Ishikawa (cell line): ENCODE data around the gene KCNQ4.

ENCODE experiments used
- CEBPB ChIP-seq: IDR thresholded peaks from 2 replicates; pipeline ENCODE4 v1.6.1; 2012
- CREB1 ChIP-seq: IDR thresholded peaks from 2 replicates; pipeline ENCODE4 v1.6.1; 2012; ENCODE audit warnings: low read depth
- EGR1 ChIP-seq: IDR thresholded peaks from 2 replicates; pipeline ENCODE4 v1.6.1; 2012
- EP300 ChIP-seq: IDR thresholded peaks from 2 replicates; pipeline ENCODE4 v1.6.1; 2012; ENCODE audit warnings: borderline replicate concordance
- FOXM1 ChIP-seq: IDR thresholded peaks from 2 replicates; pipeline ENCODE4 v1.6.1; 2012; ENCODE audit warnings: low read depth, borderline replicate concordance
- MAX ChIP-seq: IDR thresholded peaks from 2 replicates; pipeline ENCODE4 v1.6.1; 2012
- NFIC ChIP-seq: IDR thresholded peaks from 2 replicates; pipeline ENCODE4 v1.6.1; 2012
- RAD21 ChIP-seq: IDR thresholded peaks from 2 replicates; pipeline ENCODE4 v1.6.1; 2012; ENCODE audit warnings: low read depth
- TAF1 ChIP-seq: IDR thresholded peaks from 2 replicates; pipeline ENCODE4 v1.6.1; 2012; ENCODE audit warnings: low read depth, mild to moderate bottlenecking
- TCF12 ChIP-seq: IDR thresholded peaks from 2 replicates; pipeline ENCODE4 v1.6.1; 2012; ENCODE audit warnings: low read depth
- TEAD4 ChIP-seq: IDR thresholded peaks from 2 replicates; pipeline ENCODE4 v1.6.1; 2012
- USF1 ChIP-seq: IDR thresholded peaks from 2 replicates; pipeline ENCODE4 v1.6.1; 2012
- YY1 ChIP-seq: IDR thresholded peaks from 2 replicates; pipeline ENCODE4 v1.6.1; 2012; ENCODE audit warnings: low read depth
- ZBTB7A ChIP-seq: IDR thresholded peaks from 2 replicates; pipeline ENCODE4 v1.6.1; 2012; ENCODE audit warnings: low read depth
- TF ChIP-seq, protein P1 (sequence below): IDR thresholded peaks from 2 replicates; pipeline ENCODE4 v1.6.1; 2012; ENCODE audit warnings: low read depth, mild to moderate bottlenecking

KCNQ4 gene

DNA sequence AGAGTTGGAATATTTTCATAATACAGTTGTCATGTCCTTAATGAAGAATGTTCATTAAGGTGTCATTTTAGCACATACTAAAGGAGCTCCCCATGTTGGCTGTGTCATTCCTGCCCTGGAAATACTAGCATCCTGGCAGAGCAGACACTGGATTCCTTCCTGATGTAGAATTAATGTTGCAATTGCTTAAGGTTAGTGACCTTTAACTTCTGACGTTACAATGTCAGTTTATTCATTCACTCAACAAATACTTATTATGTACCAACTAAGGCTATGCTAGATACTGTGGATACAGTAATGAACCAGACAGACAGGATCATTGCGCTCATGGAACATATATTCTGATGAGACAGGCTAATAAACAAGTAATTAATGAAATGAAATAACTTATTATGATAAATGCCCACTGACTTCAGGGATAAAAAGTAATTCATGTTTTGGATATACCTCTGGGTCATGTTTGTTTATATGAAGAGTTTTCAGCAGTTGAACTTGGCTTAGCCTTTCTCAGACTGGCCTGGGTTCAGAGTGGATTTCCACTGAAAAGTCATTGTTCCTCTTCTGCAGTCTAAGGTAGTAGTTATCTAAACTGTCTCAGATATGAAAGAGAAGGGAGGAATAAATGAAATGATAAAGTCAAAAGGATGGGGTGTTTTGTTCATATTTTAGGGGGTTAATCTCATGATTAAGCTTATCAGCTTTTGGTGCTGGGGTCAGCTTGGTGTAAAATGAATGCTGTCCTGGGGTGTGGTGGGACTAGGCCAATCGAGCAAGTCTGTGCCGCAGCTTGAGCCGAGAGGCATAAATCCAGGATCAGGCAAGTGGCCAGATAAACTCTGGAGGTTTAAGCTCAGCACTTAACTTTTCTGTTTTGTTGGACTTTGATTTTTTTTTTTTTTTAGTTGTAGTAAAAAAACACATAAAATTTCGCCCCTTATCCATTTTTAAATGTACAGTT lies 43.3 kb upstream of the KCNQ4 start:
- no peak for TF ChIP-seq CEBPB
- no peak for TF ChIP-seq ZBTB7A

- TF ChIP-seq ZBTB7A = no peak
- no peak for TF ChIP-seq MAX
- TF ChIP-seq, protein P1, sequence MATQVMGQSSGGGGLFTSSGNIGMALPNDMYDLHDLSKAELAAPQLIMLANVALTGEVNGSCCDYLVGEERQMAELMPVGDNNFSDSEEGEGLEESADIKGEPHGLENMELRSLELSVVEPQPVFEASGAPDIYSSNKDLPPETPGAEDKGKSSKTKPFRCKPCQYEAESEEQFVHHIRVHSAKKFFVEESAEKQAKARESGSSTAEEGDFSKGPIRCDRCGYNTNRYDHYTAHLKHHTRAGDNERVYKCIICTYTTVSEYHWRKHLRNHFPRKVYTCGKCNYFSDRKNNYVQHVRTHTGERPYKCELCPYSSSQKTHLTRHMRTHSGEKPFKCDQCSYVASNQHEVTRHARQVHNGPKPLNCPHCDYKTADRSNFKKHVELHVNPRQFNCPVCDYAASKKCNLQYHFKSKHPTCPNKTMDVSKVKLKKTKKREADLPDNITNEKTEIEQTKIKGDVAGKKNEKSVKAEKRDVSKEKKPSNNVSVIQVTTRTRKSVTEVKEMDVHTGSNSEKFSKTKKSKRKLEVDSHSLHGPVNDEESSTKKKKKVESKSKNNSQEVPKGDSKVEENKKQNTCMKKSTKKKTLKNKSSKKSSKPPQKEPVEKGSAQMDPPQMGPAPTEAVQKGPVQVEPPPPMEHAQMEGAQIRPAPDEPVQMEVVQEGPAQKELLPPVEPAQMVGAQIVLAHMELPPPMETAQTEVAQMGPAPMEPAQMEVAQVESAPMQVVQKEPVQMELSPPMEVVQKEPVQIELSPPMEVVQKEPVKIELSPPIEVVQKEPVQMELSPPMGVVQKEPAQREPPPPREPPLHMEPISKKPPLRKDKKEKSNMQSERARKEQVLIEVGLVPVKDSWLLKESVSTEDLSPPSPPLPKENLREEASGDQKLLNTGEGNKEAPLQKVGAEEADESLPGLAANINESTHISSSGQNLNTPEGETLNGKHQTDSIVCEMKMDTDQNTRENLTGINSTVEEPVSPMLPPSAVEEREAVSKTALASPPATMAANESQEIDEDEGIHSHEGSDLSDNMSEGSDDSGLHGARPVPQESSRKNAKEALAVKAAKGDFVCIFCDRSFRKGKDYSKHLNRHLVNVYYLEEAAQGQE = no peak
- no peak for TF ChIP-seq TCF12
- no peak for TF ChIP-seq EGR1
- no peak for TF ChIP-seq CREB1
- TF ChIP-seq USF1 = no peak
- no peak for TF ChIP-seq YY1
- no peak for TF ChIP-seq TAF1
- no peak for TF ChIP-seq NFIC
- no peak for TF ChIP-seq CEBPB
- no peak for TF ChIP-seq EP300
- TF ChIP-seq TEAD4 = no peak
- TF ChIP-seq FOXM1 = no peak
- no peak for TF ChIP-seq RAD21
These were observed 42.4 kb upstream of the KCNQ4 start for GRCh38 chr1:40740997-40741736.

DNA sequence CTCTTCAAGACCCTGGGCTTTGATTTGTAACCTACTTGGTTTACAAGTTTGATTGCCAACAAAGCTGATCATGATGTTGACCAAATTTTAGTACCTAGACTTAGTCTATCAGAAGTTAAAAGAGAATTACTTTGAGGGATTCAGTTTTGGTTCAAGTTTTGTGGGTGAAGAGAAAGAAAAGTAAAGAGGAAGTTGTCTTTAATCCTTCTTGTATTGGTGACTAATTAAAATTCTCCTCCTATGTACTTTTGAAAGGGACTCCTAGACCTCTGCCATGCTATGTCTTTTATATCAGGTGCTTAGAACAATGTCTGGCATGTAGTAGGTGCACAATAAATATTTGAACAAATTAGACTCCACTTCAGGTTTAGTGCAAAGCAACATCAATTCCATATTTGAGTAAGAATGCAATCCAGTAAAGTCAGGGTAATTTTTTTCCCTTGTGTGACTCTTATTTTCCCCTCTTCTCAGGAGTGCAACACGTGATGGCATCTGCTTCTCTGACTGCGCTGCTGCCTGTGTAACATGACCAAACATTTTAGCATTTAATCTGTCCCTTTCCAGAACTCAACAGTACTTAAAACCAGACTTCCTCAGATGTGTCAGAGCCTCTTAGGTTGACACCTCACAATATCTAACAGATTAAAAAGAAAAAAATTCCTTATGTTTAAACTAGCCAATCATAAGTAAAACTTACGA lies 41.1 kb upstream of the KCNQ4 start:
- no peak for TF ChIP-seq EP300
- TF ChIP-seq TCF12 = no peak
- TF ChIP-seq RAD21 = no peak
- no peak for TF ChIP-seq CEBPB

- TF ChIP-seq EP300 (no peak), NFIC (no peak), ZBTB7A (no peak), EGR1 (no peak), TCF12 (no peak), TEAD4 (no peak), TAF1 (no peak), FOXM1 (no peak), CEBPB (no peak), CREB1 (no peak), RAD21 (no peak), YY1 (no peak)
- TF ChIP-seq, protein P1 = no peak
These were observed 40.1 kb upstream of the KCNQ4 start for GRCh38 chr1:40743452-40743851.

DNA sequence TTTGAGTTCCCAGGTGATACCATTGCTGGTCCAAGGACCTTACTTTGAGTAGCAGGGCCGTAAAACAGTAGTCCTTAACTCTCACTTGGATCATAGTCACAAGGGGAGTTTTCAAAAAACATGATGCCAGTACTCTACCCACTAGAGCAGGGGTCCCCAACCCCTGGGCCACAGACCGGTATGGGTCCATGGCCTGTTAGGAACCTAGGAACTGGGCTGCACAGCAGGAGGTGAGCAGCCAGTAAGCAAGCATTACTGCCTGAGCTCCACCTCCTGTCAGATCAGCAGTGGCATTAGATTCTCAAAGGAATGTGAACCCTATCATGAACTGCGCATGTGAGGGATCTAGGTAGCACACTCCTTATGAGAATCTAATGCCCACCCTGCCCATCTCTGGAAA lies 39.7 kb upstream of the KCNQ4 start:
- TF ChIP-seq ZBTB7A = no peak
- TF ChIP-seq TEAD4 = no peak
- TF ChIP-seq CEBPB = no peak
- TF ChIP-seq RAD21 = no peak
- no peak for TF ChIP-seq EGR1
- no peak for TF ChIP-seq TCF12
- no peak for TF ChIP-seq CREB1
- TF ChIP-seq TAF1 = no peak
- no peak for TF ChIP-seq YY1
- TF ChIP-seq EP300 = no peak
- TF ChIP-seq, protein P1 = no peak
